ENCODE data around the gene HTD2. TPM values are rescaled to one million over a fixed set of nuclear protein-coding genes. Genes with fewer than 3 reads are reported as not detected.

The HTD2 gene
- total RNA-seq, 1 donor from 2014 or later = 5.6 TPM

DNA sequence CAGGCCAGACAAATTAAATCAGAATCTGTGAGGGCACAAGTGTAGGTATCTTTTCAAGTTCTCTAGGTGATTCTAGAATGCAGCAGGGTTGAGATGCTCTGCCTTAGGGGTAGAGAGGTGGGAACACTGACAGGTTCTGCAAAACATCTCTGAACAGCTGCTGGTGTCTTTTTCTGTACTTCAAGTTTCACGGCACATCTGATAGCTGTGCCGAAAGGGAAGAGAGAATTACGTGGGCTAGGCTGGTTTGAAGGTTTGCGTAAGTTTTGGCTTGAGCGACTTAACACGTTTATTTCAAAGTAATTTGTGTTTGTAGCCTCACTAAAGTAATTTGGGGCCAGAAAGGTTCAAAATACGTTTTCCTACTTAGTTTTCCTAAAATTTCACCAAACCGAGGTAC is 48.9 kb downstream of the HTD2 start:
- DNase-seq (ENCODE audit: low read depth in 2 of 2) = no peak

DNA sequence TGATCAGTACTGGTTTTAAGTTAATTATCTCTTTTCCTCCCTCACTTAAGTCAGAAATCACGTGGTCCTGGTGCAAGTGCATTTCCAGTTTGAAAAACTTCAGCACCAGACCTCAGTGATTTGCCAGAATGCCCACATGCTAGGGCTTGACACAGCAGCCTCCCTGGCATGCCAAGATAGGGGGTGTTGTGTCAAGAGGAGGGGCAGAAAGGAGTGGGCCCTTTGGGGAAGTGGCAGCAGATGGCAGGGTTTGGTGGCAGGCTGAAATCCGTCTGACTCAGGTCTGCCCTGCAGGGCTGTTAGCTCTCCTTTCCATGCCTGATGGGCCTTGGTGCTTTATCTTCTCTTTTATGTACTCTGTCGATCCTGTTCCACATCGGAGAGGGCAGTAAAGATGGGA is 49.7 kb downstream of the HTD2 start:
- DNase-seq (ENCODE audit: low read depth in 2 of 2) = no peak

DNA sequence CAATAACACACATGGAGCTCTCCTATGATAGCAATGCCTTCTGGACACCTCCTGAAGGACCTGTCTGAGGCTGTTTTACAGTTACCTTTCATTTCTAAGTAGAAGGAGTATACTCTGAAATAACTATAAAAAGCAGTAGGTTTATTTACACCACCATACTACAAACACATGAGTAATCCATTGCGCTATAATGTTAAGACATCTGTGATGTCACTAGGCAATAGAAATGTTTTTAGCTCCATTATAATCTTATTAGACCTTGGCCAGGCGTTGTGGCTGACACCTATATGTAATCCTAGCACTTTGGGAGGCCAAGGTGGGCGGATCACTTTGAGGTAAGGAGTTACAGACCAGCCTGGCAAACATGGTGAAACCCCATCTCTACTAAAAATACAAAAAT is 51.1 kb downstream of the HTD2 start:
- no peak for DNase-seq (ENCODE audit: low read depth in 2 of 2)

DNA sequence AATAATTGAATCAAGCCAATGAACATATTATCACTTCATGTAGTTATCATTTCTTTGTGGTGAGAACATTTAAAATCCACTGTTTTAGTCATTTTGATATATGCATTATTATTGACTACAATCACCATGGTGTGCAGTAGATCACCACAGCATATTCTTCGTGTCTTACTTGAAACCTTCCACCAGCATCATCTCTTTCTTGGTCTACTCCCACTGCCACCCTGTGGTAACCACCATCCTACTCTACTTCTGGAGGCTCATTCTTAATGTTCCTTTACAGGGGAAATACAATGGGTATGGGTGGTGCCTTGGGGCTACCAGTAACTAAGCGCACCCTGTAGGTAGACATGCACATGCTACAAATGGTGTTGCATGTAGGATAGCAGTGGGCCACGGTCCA is 51.8 kb downstream of the HTD2 start:
- no peak for DNase-seq (ENCODE audit: low read depth in 2 of 2)

DNA sequence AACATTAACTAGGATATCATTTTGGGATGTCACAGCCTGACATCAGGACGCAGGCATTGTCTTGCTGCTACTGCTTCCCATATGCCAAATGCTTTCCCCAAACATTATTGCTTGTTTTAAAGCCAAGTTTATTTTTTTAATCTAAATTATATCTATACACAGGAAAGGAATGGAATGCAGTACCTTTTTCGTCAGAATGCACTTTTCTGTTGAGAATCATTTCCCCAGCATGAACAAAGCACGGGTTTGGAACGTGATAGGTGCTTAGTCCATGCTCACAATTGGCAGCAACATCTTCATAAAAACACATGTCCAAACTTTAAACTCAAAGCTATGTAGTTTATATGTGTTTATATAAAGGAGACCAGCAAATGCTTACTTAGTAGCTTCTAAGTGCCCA is 52.5 kb downstream of the HTD2 start:
- no peak for DNase-seq (ENCODE audit: low read depth in 2 of 2)

DNA sequence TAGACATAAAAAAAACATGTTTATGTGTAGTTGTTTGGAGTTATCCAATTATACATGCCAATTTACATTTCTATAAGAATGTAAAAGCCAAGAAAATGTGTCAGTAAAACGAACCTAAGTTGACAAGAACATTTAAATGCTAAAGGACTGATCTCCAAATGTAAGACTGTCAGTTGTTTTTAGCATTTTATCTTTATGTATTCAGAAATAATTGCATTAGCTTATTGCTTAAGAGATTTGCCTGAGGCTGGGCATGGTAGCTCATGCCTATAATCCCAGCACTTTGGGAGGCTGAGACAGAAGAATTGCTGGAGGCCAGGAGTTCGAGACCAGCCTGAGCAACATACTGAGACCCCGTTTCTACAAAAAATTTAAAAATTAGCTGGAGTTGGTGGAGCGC is 53.3 kb downstream of the HTD2 start:
- DNase-seq (ENCODE audit: low read depth in 2 of 2) = no peak

DNA sequence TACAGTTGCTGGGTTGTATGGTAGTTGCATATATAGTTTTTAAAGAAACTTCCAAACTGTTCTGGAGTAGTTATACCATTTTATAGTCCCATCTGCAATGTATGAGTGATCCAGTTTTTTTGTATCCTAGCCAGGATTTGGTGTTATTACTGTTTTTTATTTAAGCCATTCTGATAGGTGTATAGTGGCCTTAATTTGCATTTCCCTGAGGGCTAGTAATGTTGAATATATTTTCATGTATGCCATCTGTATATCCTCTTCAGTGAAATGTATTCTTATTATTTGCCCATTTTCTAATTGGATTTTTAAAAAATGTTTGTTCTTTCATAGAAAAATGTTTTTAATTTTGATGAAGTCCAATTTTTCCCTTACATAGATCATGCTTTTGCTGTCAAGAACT is 55.5 kb downstream of the HTD2 start:
- no peak for DNase-seq (ENCODE audit: low read depth in 2 of 2)

DNA sequence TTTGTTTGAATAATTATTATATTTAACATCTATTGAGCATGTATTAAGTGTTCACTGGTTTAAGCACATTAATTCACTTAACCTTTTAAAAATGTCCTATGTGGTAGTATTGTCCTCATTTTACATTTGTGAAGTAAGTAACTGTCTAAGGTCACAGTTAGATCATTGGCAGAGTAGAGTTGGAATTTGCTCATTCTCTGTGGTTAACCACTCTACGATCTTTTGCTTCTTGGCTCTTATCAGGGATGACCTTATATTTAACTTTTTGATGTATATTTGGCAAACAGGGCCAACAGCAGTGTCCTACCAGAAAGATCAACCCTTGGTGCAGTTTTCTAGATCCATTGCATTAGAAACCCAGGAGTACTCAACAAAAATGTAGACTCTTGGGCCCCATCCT is 60.4 kb downstream of the HTD2 start:
- no peak for DNase-seq (ENCODE audit: low read depth in 2 of 2)

DNA sequence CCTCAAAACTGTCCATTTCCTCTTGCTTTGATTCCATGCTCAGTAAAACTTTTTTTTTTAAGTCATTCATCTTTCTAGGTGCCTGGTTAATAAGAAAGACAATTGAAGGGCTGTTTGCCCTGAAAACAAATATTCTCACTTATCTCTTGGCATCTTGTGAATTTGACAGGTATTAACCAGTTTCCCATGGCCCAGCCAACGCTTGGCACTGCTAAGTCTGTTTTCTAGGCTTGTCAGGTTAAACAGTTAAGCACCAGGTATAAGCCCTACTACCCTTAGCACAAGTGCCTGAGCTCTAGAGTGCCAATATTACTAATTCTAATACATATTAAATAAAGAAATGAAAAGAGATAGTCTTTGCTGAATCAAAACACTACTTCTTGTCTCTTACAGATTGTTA is 62.7 kb downstream of the HTD2 start:
- DNase-seq (ENCODE audit: low read depth in 2 of 2) = no peak

Other genes starting within 250 kb of the HTD2 start
- 3.1 and 5.0 TPM in 2 replicates for gene DNASE1L3, start 95.5 kb upstream of the HTD2 start, total RNA-seq
- 11.6 and 35.1 TPM in 2 replicates for gene ABHD6, start 68.7 kb upstream of the HTD2 start, total RNA-seq
- 11.8 and 12.3 TPM in 2 replicates for gene RPP14, start 275 bp upstream of the HTD2 start, total RNA-seq
- gene PXK, start 26.4 kb downstream of the HTD2 start, total RNA-seq = 13.7 and 16.1 TPM in 2 replicates
- gene PDHB, start 127.3 kb downstream of the HTD2 start, total RNA-seq = 56.4 and 59.3 TPM in 2 replicates
- 3.5 and 6.7 TPM in 2 replicates for gene KCTD6, start 185.6 kb downstream of the HTD2 start, total RNA-seq
- 0.44 and 0.60 TPM in 2 replicates for gene ACOX2, start 230.7 kb downstream of the HTD2 start, total RNA-seq